ENCODE measurements around the gene TRPV4. TPM values are rescaled to one million over a fixed set of nuclear protein-coding genes. Genes with fewer than 3 reads are reported as not detected.

Gene TRPV4
- polyA plus RNA-seq, 1 donor from 2014 or later: not detected

GRCh38 chr12:109827566-109828550 lies 5.3 kb downstream of the TRPV4 start:
- Histone ChIP-seq H3K9me2 (ENCODE audit: insufficient read depth, low read length) (no peaks in the 10 kb centered on the region), H3K4me2 (ENCODE audit: low read length) (no peak overlapping the region), H2AFZ (ENCODE audit: low read depth, low read length) (no peak overlapping the region), H3K27ac (ENCODE audit: low read length) (no peak overlapping the region), H3K36me3 (ENCODE audit: insufficient read depth, low read length) (no peaks in the 10 kb centered on the region), H3K4me3 (ENCODE audit: low read length) (no peak overlapping the region), H3K9me3 (ENCODE audit: low read length) (no peaks in the 10 kb centered on the region), H3K79me2 (replicated peaks; ENCODE audit: insufficient read depth, low read length) (no peaks in the 10 kb centered on the region), H3K27me3 (ENCODE audit: insufficient read depth, low read depth, low read length) (peaks cover 2% of the 10 kb centered on the region), H4K20me1 (ENCODE audit: insufficient read depth) (no peaks in the 10 kb centered on the region), H3K9ac (ENCODE audit: low read length) (no peak overlapping the region), H3F3A (ENCODE audit: insufficient read depth, low read length, poor library complexity, severe bottlenecking) (no peaks in the 10 kb centered on the region)
- TF ChIP-seq, protein P1, sequence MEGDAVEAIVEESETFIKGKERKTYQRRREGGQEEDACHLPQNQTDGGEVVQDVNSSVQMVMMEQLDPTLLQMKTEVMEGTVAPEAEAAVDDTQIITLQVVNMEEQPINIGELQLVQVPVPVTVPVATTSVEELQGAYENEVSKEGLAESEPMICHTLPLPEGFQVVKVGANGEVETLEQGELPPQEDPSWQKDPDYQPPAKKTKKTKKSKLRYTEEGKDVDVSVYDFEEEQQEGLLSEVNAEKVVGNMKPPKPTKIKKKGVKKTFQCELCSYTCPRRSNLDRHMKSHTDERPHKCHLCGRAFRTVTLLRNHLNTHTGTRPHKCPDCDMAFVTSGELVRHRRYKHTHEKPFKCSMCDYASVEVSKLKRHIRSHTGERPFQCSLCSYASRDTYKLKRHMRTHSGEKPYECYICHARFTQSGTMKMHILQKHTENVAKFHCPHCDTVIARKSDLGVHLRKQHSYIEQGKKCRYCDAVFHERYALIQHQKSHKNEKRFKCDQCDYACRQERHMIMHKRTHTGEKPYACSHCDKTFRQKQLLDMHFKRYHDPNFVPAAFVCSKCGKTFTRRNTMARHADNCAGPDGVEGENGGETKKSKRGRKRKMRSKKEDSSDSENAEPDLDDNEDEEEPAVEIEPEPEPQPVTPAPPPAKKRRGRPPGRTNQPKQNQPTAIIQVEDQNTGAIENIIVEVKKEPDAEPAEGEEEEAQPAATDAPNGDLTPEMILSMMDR (IDR thresholded peaks at IDR 0.05; ENCODE audit: poor library complexity, severe bottlenecking): no peak
- TF ChIP-seq SMC3 (conservative IDR thresholded peaks at IDR 0.05; ENCODE audit: poor library complexity): no peak
- no peak for TF ChIP-seq REST (IDR thresholded peaks at IDR 0.05; ENCODE audit: borderline replicate concordance)
- TF ChIP-seq POLR2AphosphoS5 (IDR thresholded peaks at IDR 0.05): no peak
- TF ChIP-seq EP300 (conservative IDR thresholded peaks at IDR 0.05; ENCODE audit: poor library complexity, severe bottlenecking): no peak
- no peak for TF ChIP-seq MXI1 (conservative IDR thresholded peaks at IDR 0.05; ENCODE audit: poor library complexity, severe bottlenecking)
- no peak for TF ChIP-seq TAF1 (IDR thresholded peaks at IDR 0.05; ENCODE audit: low read depth)
- no peak for TF ChIP-seq RAD21 (conservative IDR thresholded peaks at IDR 0.05)
- TF ChIP-seq EZH2 (IDR thresholded peaks at IDR 0.05; ENCODE audit: borderline replicate concordance, insufficient read depth, low read length, poor library complexity, severe bottlenecking): no peak

GRCh38 chr12:109827080-109827479 lies 6.1 kb downstream of the TRPV4 start:
- no peaks in the 10 kb centered on the region for H3K9me2 ChIP-seq (ENCODE audit: insufficient read depth, low read length)
- H3K27me3 ChIP-seq (ENCODE audit: insufficient read depth, low read depth, low read length): no peaks in the 10 kb centered on the region
- no peaks in the 10 kb centered on the region for H3K79me2 ChIP-seq (replicated peaks; ENCODE audit: insufficient read depth, low read length)
- no peak overlapping the region for H3K27ac ChIP-seq (ENCODE audit: low read length)
- no peaks in the 10 kb centered on the region for H3K36me3 ChIP-seq (ENCODE audit: insufficient read depth, low read length)
- H4K20me1 ChIP-seq (ENCODE audit: insufficient read depth): no peaks in the 10 kb centered on the region
- no peaks in the 10 kb centered on the region for H3F3A ChIP-seq (ENCODE audit: insufficient read depth, low read length, poor library complexity, severe bottlenecking)
- no peaks in the 10 kb centered on the region for H3K9me3 ChIP-seq (ENCODE audit: low read length)
- no peak overlapping the region for H3K4me3 ChIP-seq (ENCODE audit: low read length)
- TF ChIP-seq SMC3 (conservative IDR thresholded peaks at IDR 0.05; ENCODE audit: poor library complexity) (no peak), EZH2 (IDR thresholded peaks at IDR 0.05; ENCODE audit: borderline replicate concordance, insufficient read depth, low read length, poor library complexity, severe bottlenecking) (no peak), RAD21 (conservative IDR thresholded peaks at IDR 0.05) (no peak), EP300 (conservative IDR thresholded peaks at IDR 0.05; ENCODE audit: poor library complexity, severe bottlenecking) (no peak), REST (IDR thresholded peaks at IDR 0.05; ENCODE audit: borderline replicate concordance) (no peak)
- no peak overlapping the region for H2AFZ ChIP-seq (ENCODE audit: low read depth, low read length)
- H3K4me2 ChIP-seq (ENCODE audit: low read length): no peak overlapping the region
- no peak overlapping the region for H3K9ac ChIP-seq (ENCODE audit: low read length)
